ENCODE results near the gene LYPD6.

GRCh38 chr2:149490296-149490695 lies 159.9 kb downstream of the LYPD6 start:
- TF ChIP-seq CTCF (IDR thresholded peaks at IDR 0.05; ENCODE audit: low read depth, low read length, missing input control) (no peak), GABPA (IDR thresholded peaks at IDR 0.05 in 1 of 2, conservative IDR thresholded peaks at IDR 0.05 in 1 of 2) (no peak), YY1 (IDR thresholded peaks at IDR 0.05) (no peak), SP1 (IDR thresholded peaks at IDR 0.05) (no peak), ATF3 (IDR thresholded peaks at IDR 0.05) (no peak), EGR1 (IDR thresholded peaks at IDR 0.05; ENCODE audit: low read depth in 2 of 2) (no peak), FOXA1 (IDR thresholded peaks at IDR 0.05) (no peak), HNF4G (IDR thresholded peaks at IDR 0.05) (no peak), RAD21 (IDR thresholded peaks at IDR 0.05) (peak; percentile 51 to 55)
- TF ChIP-seq, protein P1, sequence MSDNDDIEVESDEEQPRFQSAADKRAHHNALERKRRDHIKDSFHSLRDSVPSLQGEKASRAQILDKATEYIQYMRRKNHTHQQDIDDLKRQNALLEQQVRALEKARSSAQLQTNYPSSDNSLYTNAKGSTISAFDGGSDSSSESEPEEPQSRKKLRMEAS (IDR thresholded peaks at IDR 0.05), result no peak
- TF ChIP-seq, protein P2, sequence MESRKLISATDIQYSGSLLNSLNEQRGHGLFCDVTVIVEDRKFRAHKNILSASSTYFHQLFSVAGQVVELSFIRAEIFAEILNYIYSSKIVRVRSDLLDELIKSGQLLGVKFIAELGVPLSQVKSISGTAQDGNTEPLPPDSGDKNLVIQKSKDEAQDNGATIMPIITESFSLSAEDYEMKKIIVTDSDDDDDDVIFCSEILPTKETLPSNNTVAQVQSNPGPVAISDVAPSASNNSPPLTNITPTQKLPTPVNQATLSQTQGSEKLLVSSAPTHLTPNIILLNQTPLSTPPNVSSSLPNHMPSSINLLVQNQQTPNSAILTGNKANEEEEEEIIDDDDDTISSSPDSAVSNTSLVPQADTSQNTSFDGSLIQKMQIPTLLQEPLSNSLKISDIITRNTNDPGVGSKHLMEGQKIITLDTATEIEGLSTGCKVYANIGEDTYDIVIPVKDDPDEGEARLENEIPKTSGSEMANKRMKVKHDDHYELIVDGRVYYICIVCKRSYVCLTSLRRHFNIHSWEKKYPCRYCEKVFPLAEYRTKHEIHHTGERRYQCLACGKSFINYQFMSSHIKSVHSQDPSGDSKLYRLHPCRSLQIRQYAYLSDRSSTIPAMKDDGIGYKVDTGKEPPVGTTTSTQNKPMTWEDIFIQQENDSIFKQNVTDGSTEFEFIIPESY (IDR thresholded peaks at IDR 0.05), result no peak
- TF ChIP-seq, protein P3, sequence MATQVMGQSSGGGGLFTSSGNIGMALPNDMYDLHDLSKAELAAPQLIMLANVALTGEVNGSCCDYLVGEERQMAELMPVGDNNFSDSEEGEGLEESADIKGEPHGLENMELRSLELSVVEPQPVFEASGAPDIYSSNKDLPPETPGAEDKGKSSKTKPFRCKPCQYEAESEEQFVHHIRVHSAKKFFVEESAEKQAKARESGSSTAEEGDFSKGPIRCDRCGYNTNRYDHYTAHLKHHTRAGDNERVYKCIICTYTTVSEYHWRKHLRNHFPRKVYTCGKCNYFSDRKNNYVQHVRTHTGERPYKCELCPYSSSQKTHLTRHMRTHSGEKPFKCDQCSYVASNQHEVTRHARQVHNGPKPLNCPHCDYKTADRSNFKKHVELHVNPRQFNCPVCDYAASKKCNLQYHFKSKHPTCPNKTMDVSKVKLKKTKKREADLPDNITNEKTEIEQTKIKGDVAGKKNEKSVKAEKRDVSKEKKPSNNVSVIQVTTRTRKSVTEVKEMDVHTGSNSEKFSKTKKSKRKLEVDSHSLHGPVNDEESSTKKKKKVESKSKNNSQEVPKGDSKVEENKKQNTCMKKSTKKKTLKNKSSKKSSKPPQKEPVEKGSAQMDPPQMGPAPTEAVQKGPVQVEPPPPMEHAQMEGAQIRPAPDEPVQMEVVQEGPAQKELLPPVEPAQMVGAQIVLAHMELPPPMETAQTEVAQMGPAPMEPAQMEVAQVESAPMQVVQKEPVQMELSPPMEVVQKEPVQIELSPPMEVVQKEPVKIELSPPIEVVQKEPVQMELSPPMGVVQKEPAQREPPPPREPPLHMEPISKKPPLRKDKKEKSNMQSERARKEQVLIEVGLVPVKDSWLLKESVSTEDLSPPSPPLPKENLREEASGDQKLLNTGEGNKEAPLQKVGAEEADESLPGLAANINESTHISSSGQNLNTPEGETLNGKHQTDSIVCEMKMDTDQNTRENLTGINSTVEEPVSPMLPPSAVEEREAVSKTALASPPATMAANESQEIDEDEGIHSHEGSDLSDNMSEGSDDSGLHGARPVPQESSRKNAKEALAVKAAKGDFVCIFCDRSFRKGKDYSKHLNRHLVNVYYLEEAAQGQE (IDR thresholded peaks at IDR 0.05), result no peak

Measured in liver (tissue), 3 donors.